PFSK-1 (cell line): Measurements from ENCODE around the gene WDR64.

Source experiments
- POLR2AphosphoS5 ChIP-seq: IDR thresholded peaks from 2 replicates; pipeline ENCODE4 v1.6.1; 2012; ENCODE audit warnings: low read depth, mild to moderate bottlenecking, control low read depth, low read length, moderate library complexity
- TAF1 ChIP-seq: IDR thresholded peaks from 2 replicates; pipeline ENCODE4 v1.6.1; 2012; ENCODE audit warnings: low read length, control low read depth, borderline replicate concordance; ENCODE audit not compliant: insufficient read depth
- TF ChIP-seq, protein P1 (sequence below), 2 experiments: IDR thresholded peaks; 2 replicates each; pipeline versions ENCODE4 v1.6.1 to v1.8.0; 2011 to 2012; ENCODE audit warnings: low read depth in 2 of 2, low read length in 2 of 2, control low read depth in 1 of 2, inconsistent platforms in 1 of 2, mild to moderate bottlenecking in 1 of 2, moderate library complexity in 1 of 2; ENCODE audit not compliant: insufficient read depth in 1 of 2

DNA sequence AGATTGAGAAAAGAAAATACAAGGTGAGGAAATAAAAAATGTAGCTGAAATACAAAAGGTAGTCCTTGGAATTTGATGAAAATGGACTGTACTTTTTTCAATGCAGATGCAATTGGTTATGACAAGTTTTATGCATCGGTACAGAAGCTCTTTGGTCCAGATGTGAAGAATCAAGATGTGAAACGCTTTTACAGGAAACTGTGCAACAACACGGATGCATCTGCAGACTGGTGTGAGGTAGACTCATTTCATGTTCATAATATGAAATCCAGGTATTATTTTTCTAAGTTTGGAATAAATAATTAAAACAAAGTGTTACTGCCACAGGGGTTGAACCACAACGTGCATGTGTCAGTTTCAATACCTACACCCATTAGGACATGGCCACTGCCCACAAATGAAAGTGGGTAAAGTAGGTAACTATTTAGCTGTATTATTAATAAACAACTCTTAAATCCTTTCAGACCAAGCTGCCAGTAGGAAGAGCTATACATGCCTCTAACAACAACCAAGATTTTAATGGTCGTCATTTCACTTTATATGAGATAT, 8.4 kb downstream of the WDR64 start:
- TF ChIP-seq POLR2AphosphoS5, result no peak
- TF ChIP-seq, protein P1, sequence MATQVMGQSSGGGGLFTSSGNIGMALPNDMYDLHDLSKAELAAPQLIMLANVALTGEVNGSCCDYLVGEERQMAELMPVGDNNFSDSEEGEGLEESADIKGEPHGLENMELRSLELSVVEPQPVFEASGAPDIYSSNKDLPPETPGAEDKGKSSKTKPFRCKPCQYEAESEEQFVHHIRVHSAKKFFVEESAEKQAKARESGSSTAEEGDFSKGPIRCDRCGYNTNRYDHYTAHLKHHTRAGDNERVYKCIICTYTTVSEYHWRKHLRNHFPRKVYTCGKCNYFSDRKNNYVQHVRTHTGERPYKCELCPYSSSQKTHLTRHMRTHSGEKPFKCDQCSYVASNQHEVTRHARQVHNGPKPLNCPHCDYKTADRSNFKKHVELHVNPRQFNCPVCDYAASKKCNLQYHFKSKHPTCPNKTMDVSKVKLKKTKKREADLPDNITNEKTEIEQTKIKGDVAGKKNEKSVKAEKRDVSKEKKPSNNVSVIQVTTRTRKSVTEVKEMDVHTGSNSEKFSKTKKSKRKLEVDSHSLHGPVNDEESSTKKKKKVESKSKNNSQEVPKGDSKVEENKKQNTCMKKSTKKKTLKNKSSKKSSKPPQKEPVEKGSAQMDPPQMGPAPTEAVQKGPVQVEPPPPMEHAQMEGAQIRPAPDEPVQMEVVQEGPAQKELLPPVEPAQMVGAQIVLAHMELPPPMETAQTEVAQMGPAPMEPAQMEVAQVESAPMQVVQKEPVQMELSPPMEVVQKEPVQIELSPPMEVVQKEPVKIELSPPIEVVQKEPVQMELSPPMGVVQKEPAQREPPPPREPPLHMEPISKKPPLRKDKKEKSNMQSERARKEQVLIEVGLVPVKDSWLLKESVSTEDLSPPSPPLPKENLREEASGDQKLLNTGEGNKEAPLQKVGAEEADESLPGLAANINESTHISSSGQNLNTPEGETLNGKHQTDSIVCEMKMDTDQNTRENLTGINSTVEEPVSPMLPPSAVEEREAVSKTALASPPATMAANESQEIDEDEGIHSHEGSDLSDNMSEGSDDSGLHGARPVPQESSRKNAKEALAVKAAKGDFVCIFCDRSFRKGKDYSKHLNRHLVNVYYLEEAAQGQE (IDR thresholded peaks at IDR 0.05; ENCODE audit: insufficient read depth in 1 of 2, low read depth in 2 of 2, low read length in 2 of 2), result no peak
- no peak for TF ChIP-seq TAF1
